GM23338 (cell line): ENCODE results near the gene S100A7.

Source experiments
- CTCF ChIP-seq, 2 experiments: fragments of 200-600 bp in 1 of 2; sonication (generic) in 1 of 2; conservative IDR thresholded peaks; 2 replicates each; pipeline versions ENCODE4 v1.5.1 to v1.6.1; 2016 to 2017; ENCODE audit warnings: antibody characterized with exemption in 2 of 2, low read depth in 2 of 2, mild to moderate bottlenecking in 2 of 2, moderate library complexity in 1 of 2
- EZH2 ChIP-seq: fragments of 200-600 bp; sonication (generic); IDR thresholded peaks from one replicate; pipeline ENCODE4 v1.8.0; 2017; ENCODE audit warnings: antibody characterized with exemption, mild to moderate bottlenecking, low read depth; ENCODE audit not compliant: unreplicated experiment
- EZH2phosphoT487 ChIP-seq: fragments of 200-600 bp; sonication (generic); IDR thresholded peaks from one replicate; pipeline ENCODE4 v1.8.1; 2018; ENCODE audit warnings: antibody characterized with exemption; ENCODE audit not compliant: unreplicated experiment
- JUNB ChIP-seq: IDR thresholded peaks from one replicate; pipeline ENCODE4 v1.6.1; 2016; ENCODE audit warnings: antibody characterized with exemption; ENCODE audit not compliant: unreplicated experiment
- REST ChIP-seq: IDR thresholded peaks from one replicate; pipeline ENCODE4 v1.6.1; 2018; ENCODE audit warnings: antibody characterized with exemption; ENCODE audit not compliant: unreplicated experiment

DNA sequence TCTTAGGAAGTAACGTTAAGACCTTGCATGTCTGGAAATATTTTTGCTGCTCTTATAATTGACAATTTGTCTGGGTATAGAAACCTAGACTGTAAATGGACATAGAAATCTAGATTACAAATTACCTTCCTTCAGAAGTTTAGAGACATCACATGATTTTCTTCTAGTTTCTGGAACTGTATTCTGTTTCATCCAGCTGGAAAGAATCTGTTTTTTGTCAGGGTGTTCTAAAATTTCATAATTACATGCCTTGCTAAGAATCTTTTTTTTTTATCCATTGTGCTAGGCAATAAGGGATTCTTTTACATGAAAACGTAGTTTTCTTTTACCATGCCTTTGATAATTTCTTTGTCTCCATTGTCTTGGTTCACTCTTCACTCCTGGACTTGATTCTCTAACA is 20.7 kb upstream of the S100A7 start:
- TF ChIP-seq CTCF (conservative IDR thresholded peaks at IDR 0.05; ENCODE audit: low read depth in 2 of 2) (no peak), EZH2 (no peak), JUNB (no peak), EZH2phosphoT487 (no peak), REST (no peak)
